B cell (primary cell): ENCODE measurements around the gene SH3RF3.

Experiments
- CTCF ChIP-seq: fragments of 200-600 bp; IDR thresholded peaks from one replicate; pipeline ENCODE4 v1.8.0; 2022; ENCODE audit warnings: antibody characterized with exemption, mild to moderate bottlenecking
- EZH2 ChIP-seq: IDR thresholded peaks from 2 replicates; pipeline ENCODE4 v1.6.1; 2012; ENCODE audit warnings: borderline replicate concordance, low read depth, mild to moderate bottlenecking, moderate library complexity, low read length; ENCODE audit not compliant: insufficient read depth, poor library complexity, severe bottlenecking

GRCh38 chr2:109117780-109118179 is 11.2 kb upstream of the SH3RF3 start:
- no peak for TF ChIP-seq CTCF
- TF ChIP-seq EZH2, result no peak
